ENCODE results near the gene DBH.

DBH gene

DNA sequence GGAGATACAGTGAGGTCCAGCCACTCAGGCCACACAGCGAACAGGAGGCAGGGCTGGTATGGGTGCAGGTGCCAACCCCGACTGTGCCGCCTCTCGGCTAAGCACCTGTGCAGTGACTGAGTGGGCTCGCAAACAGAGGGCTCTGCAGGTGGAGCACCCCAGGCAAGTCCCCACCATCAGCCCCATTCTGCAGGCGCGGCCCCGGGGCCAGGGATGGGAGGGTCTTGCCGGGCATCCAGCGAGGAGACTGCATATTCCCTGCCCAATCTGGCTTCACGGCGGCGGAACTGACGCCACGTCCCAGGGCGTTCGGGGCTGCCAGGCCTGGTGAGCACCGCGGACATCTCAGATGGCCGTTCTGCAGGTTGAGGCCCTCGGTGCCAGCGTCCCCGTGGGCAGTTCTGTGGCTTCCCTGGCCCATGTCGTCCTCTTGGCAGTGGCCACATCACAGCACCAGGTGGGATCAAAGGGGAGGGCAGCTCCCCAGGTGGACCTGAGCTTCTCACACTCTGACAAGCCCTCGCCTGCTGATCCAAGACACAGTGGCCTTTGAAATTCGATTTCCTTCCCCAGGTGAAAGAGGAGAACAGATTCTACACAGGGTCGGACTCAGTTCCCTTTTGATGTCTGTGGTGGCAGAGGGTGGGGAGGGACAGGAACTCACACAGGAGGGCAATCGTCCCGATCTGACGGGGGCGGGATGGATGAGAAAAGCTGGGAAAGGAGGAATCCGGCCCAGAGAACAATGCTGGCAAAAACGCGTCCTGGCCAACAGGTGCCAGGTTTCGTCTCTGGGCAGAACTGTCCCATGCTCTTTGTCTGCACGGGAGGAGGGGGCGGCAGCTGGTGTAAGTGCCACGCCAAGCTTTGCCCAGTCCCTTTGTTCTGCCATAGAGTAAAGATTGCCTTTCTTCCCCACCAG is 18.8 kb downstream of the DBH start:
- Histone ChIP-seq H3K36me3 (ENCODE audit: control insufficient read depth, low read length) (no peaks in the 10 kb centered on the region), H4K20me1 (ENCODE audit: control insufficient read depth, insufficient read depth, low read depth, low read length) (no peaks in the 10 kb centered on the region), H3K9me2 (replicated peaks; ENCODE audit: control insufficient read depth, low read length) (no peaks in the 10 kb centered on the region), H3K4me3 (ENCODE audit: low read length) (no peak overlapping the region), H3K4me1 (ENCODE audit: control insufficient read depth, low read length) (peaks cover 6% of the 10 kb centered on the region), H3K4me2 (ENCODE audit: low read length) (no peak overlapping the region), H3K79me2 (ENCODE audit: control insufficient read depth, low read length) (no peaks in the 10 kb centered on the region), H3K27me3 (ENCODE audit: control insufficient read depth, low read length) (peaks cover 17% of the 10 kb centered on the region), H3F3A (ENCODE audit: control insufficient read depth, insufficient read depth) (no peaks in the 10 kb centered on the region), H3K9me3 (ENCODE audit: control insufficient read depth, insufficient read depth, low read length) (no peaks in the 10 kb centered on the region), H3K27ac (ENCODE audit: low read depth, low read length) (no peak overlapping the region)
- TF ChIP-seq, protein P1, sequence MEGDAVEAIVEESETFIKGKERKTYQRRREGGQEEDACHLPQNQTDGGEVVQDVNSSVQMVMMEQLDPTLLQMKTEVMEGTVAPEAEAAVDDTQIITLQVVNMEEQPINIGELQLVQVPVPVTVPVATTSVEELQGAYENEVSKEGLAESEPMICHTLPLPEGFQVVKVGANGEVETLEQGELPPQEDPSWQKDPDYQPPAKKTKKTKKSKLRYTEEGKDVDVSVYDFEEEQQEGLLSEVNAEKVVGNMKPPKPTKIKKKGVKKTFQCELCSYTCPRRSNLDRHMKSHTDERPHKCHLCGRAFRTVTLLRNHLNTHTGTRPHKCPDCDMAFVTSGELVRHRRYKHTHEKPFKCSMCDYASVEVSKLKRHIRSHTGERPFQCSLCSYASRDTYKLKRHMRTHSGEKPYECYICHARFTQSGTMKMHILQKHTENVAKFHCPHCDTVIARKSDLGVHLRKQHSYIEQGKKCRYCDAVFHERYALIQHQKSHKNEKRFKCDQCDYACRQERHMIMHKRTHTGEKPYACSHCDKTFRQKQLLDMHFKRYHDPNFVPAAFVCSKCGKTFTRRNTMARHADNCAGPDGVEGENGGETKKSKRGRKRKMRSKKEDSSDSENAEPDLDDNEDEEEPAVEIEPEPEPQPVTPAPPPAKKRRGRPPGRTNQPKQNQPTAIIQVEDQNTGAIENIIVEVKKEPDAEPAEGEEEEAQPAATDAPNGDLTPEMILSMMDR (IDR thresholded peaks at IDR 0.05; ENCODE audit: low read depth, low read length, poor library complexity, severe bottlenecking), result no peak
- TF ChIP-seq EZH2phosphoT487 (IDR thresholded peaks at IDR 0.05; ENCODE audit: borderline replicate concordance, low read length), result no peak

- no peak overlapping the region for H3K4me3 ChIP-seq (ENCODE audit: low read length)
- no peaks in the 10 kb centered on the region for H3K79me2 ChIP-seq (ENCODE audit: control insufficient read depth, low read length)
- H3K9me3 ChIP-seq (ENCODE audit: control insufficient read depth, insufficient read depth, low read length), result no peaks in the 10 kb centered on the region
- TF ChIP-seq EZH2phosphoT487 (IDR thresholded peaks at IDR 0.05; ENCODE audit: borderline replicate concordance, low read length), result no peak
- TF ChIP-seq, protein P1 (IDR thresholded peaks at IDR 0.05; ENCODE audit: low read depth, low read length, poor library complexity, severe bottlenecking), result no peak
- H3K27me3 ChIP-seq (ENCODE audit: control insufficient read depth, low read length), result peaks cover 17% of the 10 kb centered on the region
- no peaks in the 10 kb centered on the region for H3K36me3 ChIP-seq (ENCODE audit: control insufficient read depth, low read length)
- no peaks in the 10 kb centered on the region for H3K9me2 ChIP-seq (replicated peaks; ENCODE audit: control insufficient read depth, low read length)
- no peaks in the 10 kb centered on the region for H4K20me1 ChIP-seq (ENCODE audit: control insufficient read depth, insufficient read depth, low read depth, low read length)
- no peaks in the 10 kb centered on the region for H3F3A ChIP-seq (ENCODE audit: control insufficient read depth, insufficient read depth)
- H3K4me2 ChIP-seq (ENCODE audit: low read length), result no peak overlapping the region
- peaks cover 9% of the 10 kb centered on the region for H3K4me1 ChIP-seq (ENCODE audit: control insufficient read depth, low read length)
- H3K27ac ChIP-seq (ENCODE audit: low read depth, low read length), result no peak overlapping the region
Measured at GRCh38 chr9:133655701-133656100, 19.5 kb downstream of the DBH start.

DNA sequence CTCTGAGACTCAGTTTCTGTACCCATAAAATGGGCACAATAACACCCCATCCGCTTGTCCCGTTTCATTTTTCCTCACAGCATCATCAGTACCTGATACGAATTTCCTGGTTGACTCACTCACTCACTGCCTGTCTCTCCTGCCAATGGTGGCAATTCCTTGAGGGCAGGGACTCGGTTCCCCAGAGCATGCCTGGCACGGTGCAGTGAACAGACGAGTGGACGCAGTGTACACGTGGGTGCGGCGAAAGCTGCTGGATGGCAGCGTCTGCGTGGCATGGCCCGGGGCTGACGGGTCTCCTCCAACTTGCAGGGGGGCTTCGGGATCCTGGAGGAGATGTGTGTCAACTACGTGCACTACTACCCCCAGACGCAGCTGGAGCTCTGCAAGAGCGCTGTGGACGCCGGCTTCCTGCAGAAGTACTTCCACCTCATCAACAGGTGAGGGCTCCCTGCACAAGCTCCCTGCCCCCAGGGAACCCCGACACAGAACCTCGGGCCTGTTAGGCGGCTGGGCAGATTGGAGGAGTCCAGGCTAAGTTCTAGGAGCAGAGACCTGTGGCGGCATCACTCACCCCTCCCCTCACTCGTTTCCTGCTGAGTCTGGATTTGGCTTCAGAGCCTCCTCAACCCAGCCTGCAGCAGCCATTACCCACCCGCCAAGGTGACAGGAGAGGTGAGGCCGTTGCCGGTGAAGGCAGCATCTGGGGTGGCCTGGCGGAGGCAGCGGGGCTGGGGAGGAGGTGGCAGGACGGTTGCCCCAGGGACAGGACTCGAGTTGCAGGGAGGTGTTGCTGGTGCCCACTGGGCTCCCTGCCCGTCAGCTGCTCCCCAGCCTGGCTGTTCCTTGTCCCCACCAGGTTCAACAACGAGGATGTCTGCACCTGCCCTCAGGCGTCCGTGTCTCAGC is 20.3 kb downstream of the DBH start:
- no peaks in the 10 kb centered on the region for H3K36me3 ChIP-seq (ENCODE audit: control insufficient read depth, low read length)
- H3K27ac ChIP-seq (ENCODE audit: low read depth, low read length), result no peak overlapping the region
- no peak overlapping the region for H3K4me2 ChIP-seq (ENCODE audit: low read length)
- no peaks in the 10 kb centered on the region for H3K9me2 ChIP-seq (replicated peaks; ENCODE audit: control insufficient read depth, low read length)
- no peaks in the 10 kb centered on the region for H3F3A ChIP-seq (ENCODE audit: control insufficient read depth, insufficient read depth)
- TF ChIP-seq EZH2phosphoT487 (IDR thresholded peaks at IDR 0.05; ENCODE audit: borderline replicate concordance, low read length), result no peak
- TF ChIP-seq, protein P1 (IDR thresholded peaks at IDR 0.05; ENCODE audit: low read depth, low read length, poor library complexity, severe bottlenecking), result no peak
- H3K9me3 ChIP-seq (ENCODE audit: control insufficient read depth, insufficient read depth, low read length), result no peaks in the 10 kb centered on the region
- H3K4me1 ChIP-seq (ENCODE audit: control insufficient read depth, low read length), result peaks cover 9% of the 10 kb centered on the region
- peaks cover 17% of the 10 kb centered on the region for H3K27me3 ChIP-seq (ENCODE audit: control insufficient read depth, low read length)
- no peak overlapping the region for H3K4me3 ChIP-seq (ENCODE audit: low read length)
- no peaks in the 10 kb centered on the region for H4K20me1 ChIP-seq (ENCODE audit: control insufficient read depth, insufficient read depth, low read depth, low read length)
- no peaks in the 10 kb centered on the region for H3K79me2 ChIP-seq (ENCODE audit: control insufficient read depth, low read length)
